Tibial nerve (tissue), 3 donors: ENCODE results near the gene CHI3L1.

Experiments
- POLR2A ChIP-seq, 2 donors: fragments of 450-650 bp; IDR thresholded peaks; one replicate each; pipeline ENCODE4 v1.6.1; 2017; ENCODE audit warnings: antibody characterized with exemption in 2 of 2, mild to moderate bottlenecking in 2 of 2, moderate library complexity in 2 of 2
- TF ChIP-seq, protein P1 (sequence below), 5 experiments: fragments of 200-600 bp in 3 of 5; fragments of 450-650 bp in 2 of 5; sonication (generic) in 3 of 5; IDR thresholded peaks; one replicate each; pipeline ENCODE4 v1.5.1; 2016 to 2019; ENCODE audit warnings: antibody characterized with exemption in 5 of 5, mild to moderate bottlenecking in 3 of 5, moderate library complexity in 2 of 5

DNA sequence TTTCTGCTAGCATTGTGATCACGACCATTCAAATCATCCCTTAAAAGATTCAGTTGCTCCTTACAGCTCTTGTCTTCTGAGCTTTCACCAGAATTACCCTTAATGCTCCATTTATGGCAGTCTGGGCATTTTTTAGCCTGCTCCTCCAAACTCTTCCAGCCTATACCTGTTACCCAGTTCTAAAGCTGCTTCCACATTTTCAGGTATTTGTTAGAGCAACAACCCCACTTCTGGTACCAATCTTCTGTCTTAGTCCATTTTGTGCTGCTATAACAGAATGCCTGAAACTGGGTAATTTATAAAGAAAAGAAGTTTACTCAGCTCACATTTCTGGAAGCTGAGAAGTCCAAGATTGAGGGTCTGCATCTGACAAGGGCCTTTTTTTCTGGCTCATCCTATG, 28.1 kb downstream of the CHI3L1 start:
- TF ChIP-seq POLR2A (IDR thresholded peaks at IDR 0.05), result no peak
- TF ChIP-seq, protein P1, sequence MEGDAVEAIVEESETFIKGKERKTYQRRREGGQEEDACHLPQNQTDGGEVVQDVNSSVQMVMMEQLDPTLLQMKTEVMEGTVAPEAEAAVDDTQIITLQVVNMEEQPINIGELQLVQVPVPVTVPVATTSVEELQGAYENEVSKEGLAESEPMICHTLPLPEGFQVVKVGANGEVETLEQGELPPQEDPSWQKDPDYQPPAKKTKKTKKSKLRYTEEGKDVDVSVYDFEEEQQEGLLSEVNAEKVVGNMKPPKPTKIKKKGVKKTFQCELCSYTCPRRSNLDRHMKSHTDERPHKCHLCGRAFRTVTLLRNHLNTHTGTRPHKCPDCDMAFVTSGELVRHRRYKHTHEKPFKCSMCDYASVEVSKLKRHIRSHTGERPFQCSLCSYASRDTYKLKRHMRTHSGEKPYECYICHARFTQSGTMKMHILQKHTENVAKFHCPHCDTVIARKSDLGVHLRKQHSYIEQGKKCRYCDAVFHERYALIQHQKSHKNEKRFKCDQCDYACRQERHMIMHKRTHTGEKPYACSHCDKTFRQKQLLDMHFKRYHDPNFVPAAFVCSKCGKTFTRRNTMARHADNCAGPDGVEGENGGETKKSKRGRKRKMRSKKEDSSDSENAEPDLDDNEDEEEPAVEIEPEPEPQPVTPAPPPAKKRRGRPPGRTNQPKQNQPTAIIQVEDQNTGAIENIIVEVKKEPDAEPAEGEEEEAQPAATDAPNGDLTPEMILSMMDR (IDR thresholded peaks at IDR 0.05), result no peak
